Measurements from ENCODE around the gene ARHGAP12.
"Not testable (repeated sequence)": the region's sequence is repeated elsewhere in the genome, so short reads cannot be mapped to it uniquely, and the experiment has no call there.

ARHGAP12 gene

GRCh38 chr10:31975157-31975765 lies 46.6 kb upstream of the ARHGAP12 start:
- Histone ChIP-seq H4K20me1 (ENCODE audit: insufficient read depth, low read length) (no peaks in the 10 kb centered on the region), H3K4me1 (ENCODE audit: insufficient read depth, low read length) (peaks cover 22% of the 10 kb centered on the region), H3K36me3 (ENCODE audit: insufficient read depth, low read length) (no peaks in the 10 kb centered on the region), H3K79me2 (ENCODE audit: insufficient read depth, low read length) (no peaks in the 10 kb centered on the region), H3K27me3 (ENCODE audit: insufficient read depth, low read length, poor library complexity) (no peaks in the 10 kb centered on the region), H3K4me3 (ENCODE audit: low read depth in 1 of 2, low read length in 2 of 2) (no peak overlapping the region), H3K9ac (ENCODE audit: low read depth, low read length) (no peak overlapping the region), H3K9me3 (ENCODE audit: insufficient read depth, low read length, severe bottlenecking) (no peaks in the 10 kb centered on the region), H3K27ac (ENCODE audit: low read length) (no peak overlapping the region), H3K4me2 (ENCODE audit: insufficient read depth, low read length) (no peak overlapping the region), H2AFZ (ENCODE audit: low read depth, low read length) (no peak overlapping the region)
- TF ChIP-seq CTCF (IDR thresholded peaks at IDR 0.05; ENCODE audit: borderline replicate concordance, extremely low read depth, low read length, poor library complexity, severe bottlenecking) (no peak), EZH2 (IDR thresholded peaks at IDR 0.05; ENCODE audit: borderline replicate concordance, low read depth, low read length, severe bottlenecking) (no peak)
- no peak for DNase-seq
- ATAC-seq (ENCODE audit: insufficient read depth, low read depth) = peak; percentile 80

- no peak overlapping the region for H3K4me2 ChIP-seq (ENCODE audit: insufficient read depth, low read length)
- no peaks in the 10 kb centered on the region for H3K9me3 ChIP-seq (ENCODE audit: insufficient read depth, low read length, severe bottlenecking)
- H4K20me1 ChIP-seq (ENCODE audit: insufficient read depth, low read length) = no peaks in the 10 kb centered on the region
- no peak overlapping the region for H3K27ac ChIP-seq (ENCODE audit: low read length)
- no peaks in the 10 kb centered on the region for H3K27me3 ChIP-seq (ENCODE audit: insufficient read depth, low read length, poor library complexity)
- H3K4me3 ChIP-seq (ENCODE audit: low read depth in 1 of 2, low read length in 2 of 2) = no peak overlapping the region
- peaks cover 22% of the 10 kb centered on the region for H3K4me1 ChIP-seq (ENCODE audit: insufficient read depth, low read length)
- no peak overlapping the region for H3K9ac ChIP-seq (ENCODE audit: low read depth, low read length)
- no peak for DNase-seq
- no peaks in the 10 kb centered on the region for H3K36me3 ChIP-seq (ENCODE audit: insufficient read depth, low read length)
- no peak overlapping the region for H2AFZ ChIP-seq (ENCODE audit: low read depth, low read length)
- H3K79me2 ChIP-seq (ENCODE audit: insufficient read depth, low read length) = no peaks in the 10 kb centered on the region
- ATAC-seq (ENCODE audit: insufficient read depth, low read depth) = no peak
- TF ChIP-seq CTCF (IDR thresholded peaks at IDR 0.05; ENCODE audit: borderline replicate concordance, extremely low read depth, low read length, poor library complexity, severe bottlenecking) = no peak
- TF ChIP-seq EZH2 (IDR thresholded peaks at IDR 0.05; ENCODE audit: borderline replicate concordance, low read depth, low read length, severe bottlenecking) = no peak
These were observed 45.9 kb upstream of the ARHGAP12 start for GRCh38 chr10:31974434-31975124.

- Histone ChIP-seq H3K27ac (ENCODE audit: low read length) (no peak overlapping the region), H3K79me2 (ENCODE audit: insufficient read depth, low read length) (no peaks in the 10 kb centered on the region), H3K27me3 (ENCODE audit: insufficient read depth, low read length, poor library complexity) (no peaks in the 10 kb centered on the region), H4K20me1 (ENCODE audit: insufficient read depth, low read length) (no peaks in the 10 kb centered on the region), H3K4me1 (ENCODE audit: insufficient read depth, low read length) (peaks cover 18% of the 10 kb centered on the region), H3K4me2 (ENCODE audit: insufficient read depth, low read length) (no peak overlapping the region), H3K4me3 (ENCODE audit: low read depth in 1 of 2, low read length in 2 of 2) (no peak overlapping the region), H3K36me3 (ENCODE audit: insufficient read depth, low read length) (no peaks in the 10 kb centered on the region), H3K9ac (ENCODE audit: low read depth, low read length) (no peak overlapping the region), H3K9me3 (ENCODE audit: insufficient read depth, low read length, severe bottlenecking) (no peaks in the 10 kb centered on the region), H2AFZ (ENCODE audit: low read depth, low read length) (no peak overlapping the region)
- ATAC-seq (ENCODE audit: insufficient read depth, low read depth) = no peak
- TF ChIP-seq EZH2 (IDR thresholded peaks at IDR 0.05; ENCODE audit: borderline replicate concordance, low read depth, low read length, severe bottlenecking) (no peak), CTCF (IDR thresholded peaks at IDR 0.05; ENCODE audit: borderline replicate concordance, extremely low read depth, low read length, poor library complexity, severe bottlenecking) (no peak)
- no peak for DNase-seq
These were observed 43.9 kb upstream of the ARHGAP12 start for GRCh38 chr10:31972519-31973041.

GRCh38 chr10:31969847-31970246 lies 41.2 kb upstream of the ARHGAP12 start:
- not testable (repeated sequence) for H3K4me1 ChIP-seq (ENCODE audit: insufficient read depth, low read length); H3K27me3 ChIP-seq (ENCODE audit: insufficient read depth, low read length, poor library complexity); H2AFZ ChIP-seq (ENCODE audit: low read depth, low read length); H3K4me2 ChIP-seq (ENCODE audit: insufficient read depth, low read length); DNase-seq; ATAC-seq (ENCODE audit: insufficient read depth, low read depth); H3K9ac ChIP-seq (ENCODE audit: low read depth, low read length); H3K4me3 ChIP-seq (ENCODE audit: low read depth in 1 of 2, low read length in 2 of 2); H3K27ac ChIP-seq (ENCODE audit: low read length); H3K36me3 ChIP-seq (ENCODE audit: insufficient read depth, low read length); H3K9me3 ChIP-seq (ENCODE audit: insufficient read depth, low read length, severe bottlenecking); H3K79me2 ChIP-seq (ENCODE audit: insufficient read depth, low read length); H4K20me1 ChIP-seq (ENCODE audit: insufficient read depth, low read length)

Data from DND-41 (cell line).